ENCODE measurements around the gene TREML2. TPM values are rescaled to one million over a fixed set of nuclear protein-coding genes. Genes with fewer than 3 reads are reported as not detected.

TREML2 gene
- total RNA-seq, 1 experiment from 2014 or later: not detected

DNA sequence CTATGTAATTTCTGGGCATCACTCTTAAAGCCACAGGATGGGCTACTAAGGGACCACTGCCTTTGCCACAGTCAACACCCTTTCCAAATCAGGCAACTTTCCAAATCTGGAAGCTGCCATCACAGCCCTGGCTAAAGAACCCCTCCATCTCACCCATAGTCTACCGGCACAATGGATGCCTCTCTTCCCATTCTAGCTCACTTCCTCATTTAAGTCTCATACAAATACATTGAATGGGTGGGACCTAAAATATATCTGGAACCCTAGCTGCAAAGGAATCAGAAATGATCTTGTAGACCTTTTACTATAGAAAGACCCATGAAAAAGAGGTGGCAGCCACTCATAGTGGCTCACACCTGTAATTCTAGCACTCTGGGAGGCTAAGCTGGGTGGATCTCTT lies 23.9 kb upstream of the TREML2 start:
- BruUV-seq (replicated peaks): no TSS peak
- H3K36me3 ChIP-seq (ENCODE audit: low read depth): no peaks in the 10 kb centered on the region
- no peak overlapping the region for H2AFZ ChIP-seq
- H3K79me2 ChIP-seq (ENCODE audit: low read depth): no peaks in the 10 kb centered on the region
- POLR2A ChIA-PET (ENCODE audit: unreplicated experiment): no interaction called here
- DNase-seq: no peak
- H3F3A ChIP-seq (ENCODE audit: insufficient read depth, low read depth): no peaks in the 10 kb centered on the region
- intact Hi-C loops (cut with micrococcal nuclease; ENCODE audit: unreplicated experiment): no loop called here
- 0 out of 2 replicates have a peak, but pooled peaks cover 3% of the 10 kb centered on the region for H3K4me1 ChIP-seq (replicated peaks; ENCODE audit: insufficient read depth)
- H3K27ac ChIP-seq: no peak overlapping the region
- H3K9me2 ChIP-seq (ENCODE audit: insufficient read depth): no peaks in the 10 kb centered on the region
- H3K27me3 ChIP-seq (ENCODE audit: insufficient read depth, low read depth): peaks cover 4% of the 10 kb centered on the region; the same call in 1 of the 2 replicates
- H4K20me1 ChIP-seq (ENCODE audit: insufficient read depth): no peaks in the 10 kb centered on the region
- no peak overlapping the region for H3K4me3 ChIP-seq
- H3K9me3 ChIP-seq (ENCODE audit: insufficient read depth, low read depth): peaks cover 8% of the 10 kb centered on the region; the same call in 1 of the 2 replicates
- TF ChIP-seq EZH2 (IDR thresholded peaks at IDR 0.05; ENCODE audit: low read depth): no peak
- TF ChIP-seq, protein P1, sequence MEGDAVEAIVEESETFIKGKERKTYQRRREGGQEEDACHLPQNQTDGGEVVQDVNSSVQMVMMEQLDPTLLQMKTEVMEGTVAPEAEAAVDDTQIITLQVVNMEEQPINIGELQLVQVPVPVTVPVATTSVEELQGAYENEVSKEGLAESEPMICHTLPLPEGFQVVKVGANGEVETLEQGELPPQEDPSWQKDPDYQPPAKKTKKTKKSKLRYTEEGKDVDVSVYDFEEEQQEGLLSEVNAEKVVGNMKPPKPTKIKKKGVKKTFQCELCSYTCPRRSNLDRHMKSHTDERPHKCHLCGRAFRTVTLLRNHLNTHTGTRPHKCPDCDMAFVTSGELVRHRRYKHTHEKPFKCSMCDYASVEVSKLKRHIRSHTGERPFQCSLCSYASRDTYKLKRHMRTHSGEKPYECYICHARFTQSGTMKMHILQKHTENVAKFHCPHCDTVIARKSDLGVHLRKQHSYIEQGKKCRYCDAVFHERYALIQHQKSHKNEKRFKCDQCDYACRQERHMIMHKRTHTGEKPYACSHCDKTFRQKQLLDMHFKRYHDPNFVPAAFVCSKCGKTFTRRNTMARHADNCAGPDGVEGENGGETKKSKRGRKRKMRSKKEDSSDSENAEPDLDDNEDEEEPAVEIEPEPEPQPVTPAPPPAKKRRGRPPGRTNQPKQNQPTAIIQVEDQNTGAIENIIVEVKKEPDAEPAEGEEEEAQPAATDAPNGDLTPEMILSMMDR (conservative IDR thresholded peaks at IDR 0.05): no peak
- CTCF ChIA-PET: no interaction called here
- H3K4me2 ChIP-seq: no peak overlapping the region

DNA sequence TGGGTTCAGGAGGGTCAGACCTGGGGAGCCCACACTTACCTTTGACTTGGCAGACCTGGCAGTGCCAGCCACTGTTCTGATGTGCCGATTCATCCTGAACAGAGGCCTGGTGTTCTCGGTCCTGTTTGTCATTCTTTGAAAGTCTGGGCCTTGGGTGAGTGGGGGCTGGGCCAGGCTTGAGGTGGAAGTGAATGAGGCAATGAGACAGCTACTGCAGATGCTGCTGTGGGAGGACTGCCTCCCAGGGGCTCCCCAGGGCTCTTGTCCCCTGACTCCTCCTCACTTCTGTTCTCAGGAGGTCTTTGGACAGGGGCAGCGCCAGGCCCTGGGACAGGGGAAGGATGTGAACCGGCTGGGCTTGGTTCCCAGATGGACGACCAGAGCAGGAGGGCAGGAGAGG lies 21.6 kb upstream of the TREML2 start:
- DNase-seq: no peak
- Histone ChIP-seq H3F3A (ENCODE audit: insufficient read depth, low read depth) (no peaks in the 10 kb centered on the region), H3K4me3 (no peak overlapping the region), H3K27ac (no peak overlapping the region), H3K4me1 (replicated peaks; ENCODE audit: insufficient read depth) (0 out of 2 replicates have a peak, but pooled peaks cover 3% of the 10 kb centered on the region), H3K27me3 (ENCODE audit: insufficient read depth, low read depth) (peaks cover 4% of the 10 kb centered on the region; the same call in 1 of the 2 replicates), H3K79me2 (ENCODE audit: low read depth) (no peaks in the 10 kb centered on the region), H3K36me3 (ENCODE audit: low read depth) (no peaks in the 10 kb centered on the region), H3K9me3 (ENCODE audit: insufficient read depth, low read depth) (peaks cover 13% of the 10 kb centered on the region; the same call in 1 of the 2 replicates), H3K9me2 (ENCODE audit: insufficient read depth) (no peaks in the 10 kb centered on the region), H2AFZ (no peak overlapping the region), H4K20me1 (ENCODE audit: insufficient read depth) (no peaks in the 10 kb centered on the region), H3K4me2 (no peak overlapping the region)
- POLR2A ChIA-PET (ENCODE audit: unreplicated experiment): no interaction called here
- intact Hi-C loops (cut with micrococcal nuclease; ENCODE audit: unreplicated experiment): no loop called here
- CTCF ChIA-PET: no interaction called here
- no peak for TF ChIP-seq EZH2 (IDR thresholded peaks at IDR 0.05; ENCODE audit: low read depth)
- TF ChIP-seq, protein P1 (conservative IDR thresholded peaks at IDR 0.05): no peak
- no TSS peak for BruUV-seq (replicated peaks)

DNA sequence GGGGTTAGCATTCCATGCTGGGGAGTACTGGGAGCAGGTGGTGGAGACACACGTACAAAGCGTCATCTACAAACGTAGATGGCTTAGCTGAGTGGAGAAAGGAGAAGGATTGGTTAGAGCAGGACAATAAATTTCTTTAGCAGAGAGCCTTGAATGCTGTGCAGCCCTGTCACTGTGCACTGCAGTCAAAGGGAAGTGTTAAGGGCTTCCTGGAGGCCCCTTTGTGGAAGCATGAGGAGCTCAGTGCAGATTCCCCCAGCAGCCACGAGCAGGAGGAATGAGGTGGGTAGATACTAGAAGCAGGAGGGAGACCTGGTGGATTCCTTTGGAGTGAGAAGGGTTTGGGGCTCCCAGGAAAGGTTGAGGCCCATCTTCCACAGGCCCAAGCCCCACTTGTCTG lies 21.1 kb upstream of the TREML2 start:
- Histone ChIP-seq H3F3A (ENCODE audit: insufficient read depth, low read depth) (no peaks in the 10 kb centered on the region), H3K36me3 (ENCODE audit: low read depth) (no peaks in the 10 kb centered on the region), H3K9me3 (ENCODE audit: insufficient read depth, low read depth) (peaks cover 13% of the 10 kb centered on the region; the same call in 1 of the 2 replicates), H3K79me2 (ENCODE audit: low read depth) (no peaks in the 10 kb centered on the region), H3K9me2 (ENCODE audit: insufficient read depth) (no peaks in the 10 kb centered on the region), H3K4me2 (no peak overlapping the region), H4K20me1 (ENCODE audit: insufficient read depth) (no peaks in the 10 kb centered on the region), H3K4me1 (replicated peaks; ENCODE audit: insufficient read depth) (0 out of 2 replicates have a peak, but pooled peaks cover 3% of the 10 kb centered on the region), H3K27me3 (ENCODE audit: insufficient read depth, low read depth) (peaks cover 4% of the 10 kb centered on the region; the same call in 1 of the 2 replicates), H2AFZ (no peak overlapping the region), H3K27ac (no peak overlapping the region), H3K4me3 (no peak overlapping the region)
- no peak for DNase-seq
- intact Hi-C loops (cut with micrococcal nuclease; ENCODE audit: unreplicated experiment): no loop called here
- no peak for TF ChIP-seq EZH2 (IDR thresholded peaks at IDR 0.05; ENCODE audit: low read depth)
- TF ChIP-seq, protein P1 (conservative IDR thresholded peaks at IDR 0.05): no peak
- CTCF ChIA-PET: no interaction called here
- BruUV-seq (replicated peaks): no TSS peak
- POLR2A ChIA-PET (ENCODE audit: unreplicated experiment): no interaction called here
